GM12891 (cell line): ENCODE data around the gene ELF2.

ENCODE experiments used
- DNase-seq: peaks from one replicate; pipeline ENCODE4 v3.0.0; 2011; ENCODE audit warnings: low spot score; ENCODE audit not compliant: insufficient read length
- FAIRE-seq: peaks from 2 replicates; lab custom pipeline; 2011; peaks lifted over from hg19 to GRCh38; lab: Jason Lieb, UNC
- PAX5 ChIP-seq: IDR thresholded peaks from 2 replicates; pipeline ENCODE4 v1.6.1; 2011; ENCODE audit warnings: low read length, moderate library complexity, mild to moderate bottlenecking; ENCODE audit not compliant: insufficient read depth, severe bottlenecking
- POLR2A ChIP-seq: IDR thresholded peaks from 2 replicates; pipeline ENCODE4 v1.6.1; 2011; ENCODE audit warnings: low read depth, low read length, control low read depth
- POLR2AphosphoS5 ChIP-seq: IDR thresholded peaks from 2 replicates; pipeline ENCODE4 v1.6.1; 2011; ENCODE audit warnings: low read depth, low read length, control low read depth
- POU2F2 ChIP-seq: IDR thresholded peaks from 2 replicates; pipeline ENCODE4 v1.6.1; 2011; ENCODE audit warnings: low read depth, mild to moderate bottlenecking, control low read depth, low read length, moderate library complexity
- SPI1 ChIP-seq: IDR thresholded peaks from 2 replicates; pipeline ENCODE4 v1.6.1; 2011; ENCODE audit warnings: low read depth, low read length, control low read depth
- TAF1 ChIP-seq: IDR thresholded peaks from 2 replicates; pipeline ENCODE4 v1.6.1; 2011; ENCODE audit warnings: low read depth, low read length, control low read depth

Gene ELF2

GRCh38 chr4:139054791-139055505, 122.1 kb downstream of the ELF2 start:
- FAIRE-seq, result no peak
- TF ChIP-seq POU2F2 (no peak), PAX5 (no peak)
- DNase-seq, result no peak

- DNase-seq (no peak), FAIRE-seq (no peak)
- no peak for TF ChIP-seq POLR2AphosphoS5
- TF ChIP-seq POLR2A, result no peak
- TF ChIP-seq POU2F2, result no peak
- no peak for TF ChIP-seq SPI1
- TF ChIP-seq PAX5, result no peak
- no peak for TF ChIP-seq TAF1
Measured at GRCh38 chr4:139053909-139054308, 123.1 kb downstream of the ELF2 start.

GRCh38 chr4:139050446-139050845, 126.6 kb downstream of the ELF2 start:
- no peak for DNase-seq
- TF ChIP-seq TAF1 (no peak), SPI1 (no peak), POU2F2 (no peak), PAX5 (no peak), POLR2A (no peak), POLR2AphosphoS5 (no peak)
- no peak for FAIRE-seq

GRCh38 chr4:139048026-139048425, 129.0 kb downstream of the ELF2 start:
- TF ChIP-seq POU2F2 (no peak), POLR2AphosphoS5 (peak; percentile 9; the same call in 1 of the 2 replicates)
- DNase-seq (no peak), FAIRE-seq (no peak)

GRCh38 chr4:139044291-139044690, 132.7 kb downstream of the ELF2 start:
- FAIRE-seq (no peak), DNase-seq (no peak)
- TF ChIP-seq PAX5 (no peak), POLR2A (no peak), POU2F2 (no peak), SPI1 (no peak), TAF1 (no peak), POLR2AphosphoS5 (no peak)

- FAIRE-seq (no peak), DNase-seq (no peak)
- TF ChIP-seq POLR2A (no peak), PAX5 (no peak), POU2F2 (no peak), TAF1 (no peak), POLR2AphosphoS5 (no peak), SPI1 (no peak)
Measured at GRCh38 chr4:139042981-139043460, 134.0 kb downstream of the ELF2 start.

- no peak for DNase-seq
- FAIRE-seq, result no peak
- TF ChIP-seq POLR2A (no peak), POU2F2 (no peak), PAX5 (no peak), SPI1 (no peak), POLR2AphosphoS5 (no peak), TAF1 (no peak)
Measured at GRCh38 chr4:139038874-139039443, 138.1 kb downstream of the ELF2 start.

GRCh38 chr4:139036885-139037284, 140.1 kb downstream of the ELF2 start:
- no peak for FAIRE-seq
- TF ChIP-seq TAF1 (no peak), POLR2AphosphoS5 (no peak), POLR2A (no peak), PAX5 (no peak), SPI1 (no peak), POU2F2 (no peak)
- DNase-seq, result no peak

GRCh38 chr4:139035650-139036049, 141.4 kb downstream of the ELF2 start:
- TF ChIP-seq SPI1 (no peak), PAX5 (no peak), POLR2A (no peak), POU2F2 (no peak), POLR2AphosphoS5 (no peak), TAF1 (no peak)
- no peak for DNase-seq
- FAIRE-seq, result no peak
